ENCODE results near the gene PEX14.

Gene PEX14

DNA sequence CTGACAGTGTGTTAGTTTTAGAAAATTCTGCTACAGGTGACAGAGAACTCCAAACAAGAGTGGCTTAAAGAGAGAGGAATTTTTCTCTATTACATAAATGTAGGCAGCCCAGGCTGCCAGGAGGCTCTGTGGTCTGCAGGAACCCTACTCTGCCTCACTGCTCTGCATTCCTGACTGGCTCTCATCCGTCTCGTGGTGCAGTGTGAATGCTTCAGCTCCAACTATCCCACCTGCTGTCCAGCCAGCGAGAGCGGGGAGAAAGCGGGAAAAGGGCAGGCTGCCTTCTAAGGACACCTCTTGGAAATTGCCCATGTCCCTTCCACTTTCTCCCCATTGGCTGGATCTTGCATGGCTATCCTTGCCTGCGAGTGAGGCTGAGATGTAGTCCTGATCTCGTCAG lies 131.3 kb downstream of the PEX14 start:
- no peaks in the 10 kb centered on the region for H3K27me3 ChIP-seq (ENCODE audit: control insufficient read depth, insufficient read depth, low read length)
- H3K79me2 ChIP-seq: no peaks in the 10 kb centered on the region
- no peak overlapping the region for H3K9ac ChIP-seq
- no peaks in the 10 kb centered on the region for H3K36me3 ChIP-seq (ENCODE audit: control insufficient read depth, insufficient read depth, low read length)
- H3K9me3 ChIP-seq (ENCODE audit: control insufficient read depth, low read length): no peaks in the 10 kb centered on the region
- H3K4me3 ChIP-seq (ENCODE audit: low read depth, low read length): no peak overlapping the region
- H3K4me1 ChIP-seq: no peaks in the 10 kb centered on the region
- H3K27ac ChIP-seq: no peak overlapping the region
- H3K4me2 ChIP-seq (ENCODE audit: low read length): no peak overlapping the region
- TF ChIP-seq, protein P1, sequence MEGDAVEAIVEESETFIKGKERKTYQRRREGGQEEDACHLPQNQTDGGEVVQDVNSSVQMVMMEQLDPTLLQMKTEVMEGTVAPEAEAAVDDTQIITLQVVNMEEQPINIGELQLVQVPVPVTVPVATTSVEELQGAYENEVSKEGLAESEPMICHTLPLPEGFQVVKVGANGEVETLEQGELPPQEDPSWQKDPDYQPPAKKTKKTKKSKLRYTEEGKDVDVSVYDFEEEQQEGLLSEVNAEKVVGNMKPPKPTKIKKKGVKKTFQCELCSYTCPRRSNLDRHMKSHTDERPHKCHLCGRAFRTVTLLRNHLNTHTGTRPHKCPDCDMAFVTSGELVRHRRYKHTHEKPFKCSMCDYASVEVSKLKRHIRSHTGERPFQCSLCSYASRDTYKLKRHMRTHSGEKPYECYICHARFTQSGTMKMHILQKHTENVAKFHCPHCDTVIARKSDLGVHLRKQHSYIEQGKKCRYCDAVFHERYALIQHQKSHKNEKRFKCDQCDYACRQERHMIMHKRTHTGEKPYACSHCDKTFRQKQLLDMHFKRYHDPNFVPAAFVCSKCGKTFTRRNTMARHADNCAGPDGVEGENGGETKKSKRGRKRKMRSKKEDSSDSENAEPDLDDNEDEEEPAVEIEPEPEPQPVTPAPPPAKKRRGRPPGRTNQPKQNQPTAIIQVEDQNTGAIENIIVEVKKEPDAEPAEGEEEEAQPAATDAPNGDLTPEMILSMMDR (IDR thresholded peaks at IDR 0.05): no peak
- no peak overlapping the region for H2AFZ ChIP-seq

DNA sequence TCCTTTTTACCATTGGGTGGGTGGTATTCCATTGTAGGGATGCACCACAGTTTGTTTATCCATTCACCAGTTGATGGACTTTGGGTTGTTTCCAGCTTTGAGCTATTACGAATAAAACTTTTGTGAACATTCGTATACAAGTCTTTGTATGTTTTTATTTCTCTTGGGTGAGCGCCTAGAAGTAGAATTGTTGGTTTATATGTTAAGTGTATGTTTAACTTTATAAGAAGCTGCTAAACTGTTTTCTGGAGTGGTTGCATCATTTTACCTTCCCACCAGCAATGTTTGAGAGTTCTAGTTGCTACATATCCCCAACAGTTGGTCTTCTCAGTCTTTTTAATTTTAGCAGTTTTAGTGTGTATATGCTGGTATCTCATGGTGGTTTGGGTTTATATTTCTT lies 132.5 kb downstream of the PEX14 start:
- TF ChIP-seq, protein P1 (IDR thresholded peaks at IDR 0.05): no peak
- Histone ChIP-seq H3K9me3 (ENCODE audit: control insufficient read depth, low read length) (no peaks in the 10 kb centered on the region), H3K27ac (no peak overlapping the region), H3K79me2 (no peaks in the 10 kb centered on the region), H3K27me3 (ENCODE audit: control insufficient read depth, insufficient read depth, low read length) (no peaks in the 10 kb centered on the region), H3K36me3 (ENCODE audit: control insufficient read depth, insufficient read depth, low read length) (no peaks in the 10 kb centered on the region), H2AFZ (no peak overlapping the region), H3K4me1 (no peaks in the 10 kb centered on the region), H3K4me2 (ENCODE audit: low read length) (no peak overlapping the region), H3K4me3 (ENCODE audit: low read depth, low read length) (no peak overlapping the region), H3K9ac (no peak overlapping the region)

DNA sequence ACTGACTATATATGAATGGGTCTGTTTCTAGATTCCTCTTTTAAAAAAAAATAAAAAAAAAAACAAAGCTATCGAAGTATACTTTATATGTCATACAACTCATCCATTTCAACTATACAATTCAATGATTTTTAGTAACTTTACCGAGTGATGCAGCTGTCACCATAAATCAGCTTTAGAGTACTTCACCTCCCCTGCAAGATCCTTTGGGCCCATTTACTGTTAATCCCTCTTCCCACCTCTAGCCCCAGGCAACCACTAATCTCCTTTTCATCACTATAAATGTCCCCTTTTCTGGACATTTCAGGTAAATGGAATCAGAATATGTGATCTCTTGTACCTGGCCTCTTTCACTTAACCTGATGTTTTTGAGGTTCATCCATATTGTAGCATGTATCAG lies 133.9 kb downstream of the PEX14 start:
- Histone ChIP-seq H2AFZ (no peak overlapping the region), H3K4me2 (ENCODE audit: low read length) (no peak overlapping the region), H3K27ac (no peak overlapping the region), H3K27me3 (ENCODE audit: control insufficient read depth, insufficient read depth, low read length) (no peaks in the 10 kb centered on the region), H3K9ac (no peak overlapping the region), H3K4me1 (no peaks in the 10 kb centered on the region), H3K36me3 (ENCODE audit: control insufficient read depth, insufficient read depth, low read length) (no peaks in the 10 kb centered on the region), H3K9me3 (ENCODE audit: control insufficient read depth, low read length) (no peaks in the 10 kb centered on the region), H3K79me2 (no peaks in the 10 kb centered on the region), H3K4me3 (ENCODE audit: low read depth, low read length) (no peak overlapping the region)
- TF ChIP-seq, protein P1 (IDR thresholded peaks at IDR 0.05): no peak

DNA sequence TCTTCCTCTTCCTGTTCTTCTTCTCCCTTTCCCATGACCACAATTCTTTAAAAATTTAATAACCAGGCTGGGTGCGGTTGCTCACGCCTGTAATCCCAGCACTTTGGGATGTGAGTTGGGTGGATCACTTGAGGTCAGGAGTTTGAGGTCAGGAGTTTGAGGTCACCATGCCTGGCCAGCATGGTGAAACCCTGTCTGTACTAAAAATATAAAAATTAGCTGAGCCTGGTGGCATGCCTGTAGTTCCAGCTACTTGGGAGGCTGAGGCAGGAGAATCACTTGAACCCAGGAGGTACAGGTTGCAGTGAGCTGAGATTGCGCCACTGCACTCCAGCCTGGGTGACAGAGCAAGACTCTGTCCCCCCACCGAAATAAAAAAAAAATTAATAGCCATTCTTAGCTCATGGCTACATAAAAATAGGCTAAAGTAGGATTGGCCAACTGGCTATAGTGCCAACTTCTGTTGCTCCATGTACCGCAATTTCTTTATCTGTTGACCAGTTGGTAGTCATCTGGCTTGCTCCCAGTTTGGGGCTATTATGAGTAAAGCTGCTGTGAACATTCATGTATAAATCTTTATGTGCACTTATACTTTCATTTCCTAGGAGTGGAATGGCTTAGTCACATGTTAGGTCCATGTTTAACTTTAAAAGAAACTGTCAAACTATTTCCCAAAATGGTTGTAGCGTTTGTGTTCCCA lies 136.3 kb downstream of the PEX14 start:
- Histone ChIP-seq H3K9me3 (ENCODE audit: control insufficient read depth, low read length) (no peaks in the 10 kb centered on the region), H2AFZ (no peak overlapping the region), H3K9ac (no peak overlapping the region), H3K27ac (no peak overlapping the region), H3K27me3 (ENCODE audit: control insufficient read depth, insufficient read depth, low read length) (no peaks in the 10 kb centered on the region), H3K4me2 (ENCODE audit: low read length) (no peak overlapping the region), H3K4me1 (no peaks in the 10 kb centered on the region), H3K36me3 (ENCODE audit: control insufficient read depth, insufficient read depth, low read length) (no peaks in the 10 kb centered on the region), H3K4me3 (ENCODE audit: low read depth, low read length) (no peak overlapping the region), H3K79me2 (no peaks in the 10 kb centered on the region)
- TF ChIP-seq, protein P1 (IDR thresholded peaks at IDR 0.05): no peak
